ENCODE data around the gene TRUB1.
A peak's percentile ranks its signal among the peaks of the same experiment; 100 is the strongest.
"Not testable (repeated sequence)": the region's sequence is repeated elsewhere in the genome, so short reads cannot be mapped to it uniquely, and the experiment has no call there.

TRUB1 gene

DNA sequence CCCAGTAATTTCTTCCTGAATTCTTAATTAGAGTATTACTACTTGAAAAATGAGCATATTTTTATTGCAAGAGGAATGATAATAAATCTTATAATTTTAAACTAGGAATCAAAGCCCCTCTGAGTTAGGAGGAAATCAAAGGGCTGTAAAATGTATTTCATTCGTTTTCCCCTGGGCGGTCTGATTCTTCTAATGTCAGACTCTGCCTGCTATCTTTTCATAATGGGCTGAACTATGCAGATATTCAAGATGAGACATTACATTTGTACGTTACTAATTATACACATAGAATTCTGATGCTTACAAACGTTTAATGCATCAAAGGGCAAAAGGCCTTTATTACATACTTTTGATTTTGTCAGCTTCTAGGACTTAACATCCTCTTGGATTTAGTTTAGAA, 16.0 kb upstream of the TRUB1 start:
- H3K27ac ChIP-seq = no peak overlapping the region
- H3K4me3 ChIP-seq = no peak overlapping the region

DNA sequence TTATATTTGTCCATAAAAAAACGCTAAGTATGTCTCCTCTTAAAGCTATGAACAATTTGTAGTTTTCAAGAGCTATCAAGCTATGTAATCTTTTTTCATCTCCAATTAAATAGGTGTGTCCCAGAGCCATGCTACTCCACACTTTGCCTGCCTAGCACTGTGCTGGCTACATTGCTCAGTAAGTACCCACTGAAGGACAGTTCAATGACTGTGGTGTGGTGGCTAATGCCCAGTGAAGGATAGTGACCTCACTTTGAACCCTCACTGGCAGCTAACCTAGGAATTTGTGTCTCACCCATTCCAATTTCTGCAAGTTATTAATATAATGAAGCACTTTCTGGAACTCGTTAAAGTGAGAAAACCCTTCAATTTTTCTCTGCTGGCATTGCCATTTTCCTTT, 14.4 kb upstream of the TRUB1 start:
- no peak overlapping the region for H3K27ac ChIP-seq
- H3K4me3 ChIP-seq = no peak overlapping the region

- Histone ChIP-seq H3K27ac (no peak overlapping the region), H3K4me3 (no peak overlapping the region)
Measured at GRCh38 chr10:114925587-114926586, 12.1 kb upstream of the TRUB1 start.

- H3K4me3 ChIP-seq = no peak overlapping the region
- H3K27ac ChIP-seq = no peak overlapping the region
Measured at GRCh38 chr10:114928818-114929217, 9.2 kb upstream of the TRUB1 start.

- Histone ChIP-seq H3K27ac (no peak overlapping the region), H3K4me3 (no peak overlapping the region)
Measured at GRCh38 chr10:114930320-114930719, 7.7 kb upstream of the TRUB1 start.

DNA sequence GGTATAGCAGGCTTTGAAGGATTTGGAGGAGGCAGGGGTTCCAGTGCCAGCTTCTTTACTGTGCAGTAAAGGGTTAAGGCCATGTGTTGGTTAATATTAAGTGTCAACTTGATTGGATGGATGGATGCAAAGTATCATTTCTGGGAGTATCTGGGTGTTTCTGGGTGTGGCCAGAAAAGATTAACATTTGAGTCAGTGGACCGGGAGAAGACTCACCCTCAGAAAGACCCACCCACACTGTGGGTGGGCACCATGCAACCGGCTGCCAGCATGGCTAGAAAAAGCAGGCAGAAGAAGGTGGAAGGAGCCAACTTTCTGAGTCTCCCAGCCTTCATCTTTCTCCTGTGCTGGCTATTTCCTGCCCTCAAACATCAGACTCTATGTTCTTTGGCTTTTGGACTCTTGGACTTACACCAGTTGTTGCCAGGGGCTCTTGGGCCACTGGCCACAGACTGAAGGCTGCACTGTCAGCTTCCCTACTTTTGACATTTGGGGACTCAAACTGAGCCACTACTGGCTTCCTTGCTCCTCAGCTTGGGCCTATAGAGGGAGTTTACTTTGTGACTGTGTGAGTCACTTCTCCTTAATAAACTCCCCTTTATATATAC, 6.8 kb upstream of the TRUB1 start:
- no peak overlapping the region for H3K4me3 ChIP-seq
- no peak overlapping the region for H3K27ac ChIP-seq

GRCh38 chr10:114932225-114932624, 5.8 kb upstream of the TRUB1 start:
- H3K27ac ChIP-seq = no peak overlapping the region
- no peak overlapping the region for H3K4me3 ChIP-seq

GRCh38 chr10:114932945-114933344, 5.0 kb upstream of the TRUB1 start:
- Histone ChIP-seq H3K4me3 (no peak overlapping the region), H3K27ac (no peak overlapping the region)

- peak overlapping the region in 1 of 21 experiments; percentile 11 for H3K27ac ChIP-seq
- H3K4me3 ChIP-seq = no peak overlapping the region
Measured at GRCh38 chr10:114933588-114933987, 4.4 kb upstream of the TRUB1 start.

DNA sequence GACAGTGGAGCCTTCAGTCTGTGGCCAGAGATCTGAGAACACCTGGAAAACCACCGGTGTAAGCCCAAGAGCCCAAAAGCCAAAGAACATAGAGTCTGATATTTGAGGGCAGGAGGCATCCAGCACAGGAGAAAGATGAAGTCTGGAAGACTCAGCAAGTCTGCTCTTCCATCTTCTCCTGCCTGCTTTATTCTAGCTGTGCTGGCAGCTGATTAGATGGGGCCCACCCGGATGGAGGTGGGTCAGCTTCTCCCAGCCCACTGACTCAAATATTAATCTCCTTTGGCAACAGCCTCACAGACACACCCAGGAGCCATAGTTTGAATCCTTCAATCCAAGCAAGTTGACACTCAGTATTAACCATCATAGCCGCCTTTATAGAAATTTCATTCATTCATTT, 4.0 kb upstream of the TRUB1 start:
- H3K27ac ChIP-seq = peak overlapping the region in 1 of 21 experiments; percentile 11
- H3K4me3 ChIP-seq = not testable (repeated sequence)

DNA sequence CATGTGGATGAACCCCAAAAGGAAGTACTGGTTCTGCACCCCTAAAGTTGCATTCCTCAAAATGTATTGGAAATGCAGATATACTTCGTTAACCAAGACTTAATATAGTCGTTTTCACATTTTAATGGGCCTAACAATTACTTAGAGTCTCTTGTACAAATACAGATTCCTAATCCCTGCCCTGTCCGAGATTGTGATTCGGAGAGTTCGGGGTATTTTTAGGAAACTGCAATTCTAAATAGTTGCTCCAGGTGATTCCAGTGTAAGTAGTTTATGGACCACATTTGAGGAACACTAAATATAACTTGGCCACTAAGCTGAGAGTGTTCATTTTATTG, 830 bp downstream of the TRUB1 start:
- Histone ChIP-seq H3K4me3 (peak overlapping the region; percentile 73 to 99 (median 85)), H3K27ac (peak overlapping the region in 19 of 21 experiments; percentile 88 to 98 (median 93))

DNA sequence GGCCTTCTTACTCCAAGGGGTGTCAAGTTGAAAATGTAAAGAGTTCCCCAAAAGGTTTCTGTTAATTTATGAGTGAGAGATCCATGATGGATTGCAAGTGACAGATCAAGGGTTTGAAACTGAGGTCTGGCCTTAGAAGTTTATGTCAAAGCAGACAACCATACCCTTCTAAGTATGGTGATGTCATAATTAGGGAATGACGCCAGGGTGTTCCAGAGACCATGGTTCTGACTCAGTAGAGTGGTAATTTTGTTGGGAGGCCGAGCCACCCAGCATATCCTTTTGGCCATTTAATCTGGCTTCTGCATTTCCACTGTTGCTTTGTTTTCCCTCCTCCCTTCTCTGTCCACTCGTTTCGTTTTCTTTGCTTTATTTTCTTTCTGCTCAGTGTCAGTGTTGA, 2.7 kb downstream of the TRUB1 start:
- no peak overlapping the region for H3K4me3 ChIP-seq
- H3K27ac ChIP-seq = no peak overlapping the region

DNA sequence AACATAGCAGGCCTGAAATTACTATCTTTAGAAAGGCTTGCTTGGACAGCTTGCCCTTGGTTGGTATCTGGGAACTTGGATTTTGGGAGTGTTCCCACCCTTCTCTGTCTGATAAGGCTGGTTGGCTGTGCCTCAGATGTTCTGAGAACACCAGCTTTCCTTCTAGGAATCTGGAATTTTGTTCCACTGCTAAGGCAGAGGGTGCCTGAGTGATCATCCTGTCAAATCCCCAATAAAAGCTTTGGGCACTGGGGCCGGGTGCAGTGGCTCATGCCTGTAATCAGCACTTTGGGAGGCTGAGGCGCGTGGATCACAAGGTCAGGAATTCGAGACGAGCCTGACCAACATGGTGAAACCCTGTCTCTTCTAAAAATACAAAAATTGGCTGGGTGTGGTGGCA, 5.0 kb downstream of the TRUB1 start:
- no peak overlapping the region for H3K27ac ChIP-seq
- H3K4me3 ChIP-seq = no peak overlapping the region

- no peak overlapping the region for H3K4me3 ChIP-seq
- no peak overlapping the region for H3K27ac ChIP-seq
Measured at GRCh38 chr10:114953047-114953446, 15.1 kb downstream of the TRUB1 start.

DNA sequence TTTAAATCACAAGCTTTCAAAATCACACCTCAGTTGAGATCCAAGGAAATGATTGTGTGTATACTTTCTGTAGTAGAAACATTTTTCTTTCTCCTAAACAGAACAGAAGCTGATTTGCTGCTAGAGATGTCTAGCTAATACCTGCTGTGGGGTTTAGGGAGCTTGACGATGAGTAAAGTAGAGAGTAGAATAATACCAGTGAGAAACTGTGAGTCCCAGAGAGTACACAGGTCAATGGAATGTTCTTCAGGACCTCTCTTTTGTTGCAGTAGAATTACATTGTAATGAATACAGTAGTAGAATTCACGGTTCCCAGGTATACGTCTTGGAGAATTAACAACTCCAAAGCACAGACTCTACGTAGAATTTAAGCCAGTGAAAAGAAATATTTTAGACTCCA, 18.0 kb downstream of the TRUB1 start:
- no peak overlapping the region for H3K27ac ChIP-seq

GRCh38 chr10:114956466-114956865, 18.5 kb downstream of the TRUB1 start:
- Histone ChIP-seq H3K27ac (no peak overlapping the region), H3K4me3 (no peak overlapping the region)

More for the DNA sequence above, 18.0 kb downstream of the TRUB1 start:
- no peak overlapping the region for H3K4me3 ChIP-seq

- H3K27ac ChIP-seq = no peak overlapping the region
- no peak overlapping the region for H3K4me3 ChIP-seq
Measured at GRCh38 chr10:114957122-114957521, 19.1 kb downstream of the TRUB1 start.

- Histone ChIP-seq H3K4me3 (no peak overlapping the region), H3K27ac (no peak overlapping the region)
Measured at GRCh38 chr10:114957673-114958072, 19.7 kb downstream of the TRUB1 start.

- Histone ChIP-seq H3K27ac (no peak overlapping the region), H3K4me3 (no peak overlapping the region)
Measured at GRCh38 chr10:114962441-114962840, 24.4 kb downstream of the TRUB1 start.

- H3K27ac ChIP-seq = no peak overlapping the region
Measured at GRCh38 chr10:114963908-114964307, 25.9 kb downstream of the TRUB1 start.

GRCh38 chr10:114967071-114967470, 29.1 kb downstream of the TRUB1 start:
- Histone ChIP-seq H3K4me3 (no peak overlapping the region), H3K27ac (no peak overlapping the region)

More at GRCh38 chr10:114963908-114964307, 25.9 kb downstream of the TRUB1 start:
- H3K4me3 ChIP-seq = no peak overlapping the region

Measured in skin epidermis (tissue), 12 donors.